ENCODE data around the gene PHRF1.

The PHRF1 gene

DNA sequence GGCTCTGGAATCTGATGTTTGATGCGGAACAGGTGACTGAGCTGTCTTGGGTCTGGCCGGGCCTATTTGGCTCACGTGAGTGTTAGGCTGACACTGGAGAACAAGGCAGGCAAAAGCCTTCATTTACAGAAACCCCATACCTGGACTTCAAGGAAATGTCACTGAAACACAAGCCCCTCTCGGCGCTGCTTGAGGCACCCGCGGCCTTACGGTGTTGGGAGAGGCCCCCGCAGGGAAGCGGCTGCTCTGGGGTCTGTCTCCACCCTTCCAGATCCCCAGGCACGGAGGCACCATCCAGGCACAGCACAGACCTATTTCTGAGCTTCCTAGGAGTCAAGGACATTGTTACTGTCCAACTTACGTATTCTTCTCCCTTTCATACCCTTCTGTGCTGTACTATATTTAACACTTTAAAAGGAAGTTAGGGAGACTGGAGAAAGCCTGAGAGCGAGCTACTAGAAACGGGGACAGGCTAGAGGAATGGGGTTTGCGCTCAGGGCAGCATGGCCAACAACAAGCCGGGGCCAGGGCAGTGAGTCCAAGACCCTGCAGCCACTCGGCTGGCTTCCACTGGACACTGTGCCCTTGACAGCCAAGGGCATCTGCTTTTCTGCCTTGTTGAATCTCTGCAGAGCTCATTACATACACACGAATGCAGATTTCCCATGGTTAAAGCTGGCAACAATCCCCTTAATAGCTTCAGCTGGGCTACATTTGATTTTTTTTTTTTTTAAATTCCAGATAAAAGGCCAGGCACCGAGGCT is 84.6 kb downstream of the PHRF1 start:
- DNase-seq, result no peak
